Panc1 (cell line): Measurements from ENCODE around the gene ACTRT2. TPM values are rescaled to one million over a fixed set of nuclear protein-coding genes. Genes with fewer than 3 reads are reported as not detected.
A peak's percentile ranks its signal among the peaks of the same experiment; 100 is the strongest.

Experiments used
- ATAC-seq: fragments of 200-7000 bp; cut with Tn5 transposase; 2 replicates; pipeline ENCODE4 v1.9.1; 2020; ENCODE audit warnings: mild to moderate bottlenecking, moderate library complexity
- BruUV-seq: library from RNA; stranded (reverse); fragments of 400-500 nt; replicated peaks from 2 replicates; lab custom pipeline; 2021; lab: Mats Ljungman, UMichigan
- CTCF ChIA-PET: fragments of 300-600 bp; sonication (Branson Sonifier 250); formaldehyde crosslinking; loops from one replicate; lab custom pipeline; 2022; ENCODE audit warnings: antibody characterized with exemption; lab: Charles Lee
- POLR2A ChIA-PET: fragments of 300-600 bp; sonication (Branson Sonifier 250); formaldehyde crosslinking; loops from one replicate; lab custom pipeline; 2022; ENCODE audit warnings: antibody characterized with exemption; lab: Charles Lee
- DNase-seq: peaks from one replicate; pipeline ENCODE4 v3.0.0-alpha.2; 2010; ENCODE audit warnings: low read depth, low spot score
- H3K27ac ChIP-seq: 2 replicates; pipeline ENCODE4 v1.5.1; 2011; ENCODE audit warnings: mild to moderate bottlenecking, low read length, inconsistent platforms
- H3K27me3 ChIP-seq: fragments of 200-500 bp; sonication (Bioruptor generic); 2 replicates; pipeline ENCODE4 v1.6.0; 2014; ENCODE audit warnings: low read length, inconsistent platforms; ENCODE audit not compliant: control insufficient read depth, insufficient read depth
- H3K36me3 ChIP-seq: fragments of 200-500 bp; sonication (Bioruptor generic); 2 replicates; pipeline ENCODE4 v1.5.1; 2014; ENCODE audit warnings: inconsistent platforms, mild to moderate bottlenecking, low read length, moderate library complexity; ENCODE audit not compliant: control insufficient read depth, insufficient read depth
- H3K4me1 ChIP-seq: 2 replicates; pipeline ENCODE4 v1.5.1; 2011; ENCODE audit warnings: inconsistent platforms, mild to moderate bottlenecking, low read length, moderate library complexity; ENCODE audit not compliant: control insufficient read depth, insufficient read depth
- H3K4me3 ChIP-seq, 2 experiments: 2 replicates each; pipeline ENCODE4 v1.5.1; 2011 to 2012; ENCODE audit warnings: low read depth in 2 of 2, low read length in 2 of 2, mild to moderate bottlenecking in 2 of 2, inconsistent platforms in 1 of 2, moderate library complexity in 1 of 2
- H3K9me3 ChIP-seq: fragments of 200-500 bp; sonication (Bioruptor generic); 2 replicates; pipeline ENCODE4 v1.5.1; 2014; ENCODE audit warnings: low read depth, mild to moderate bottlenecking, inconsistent platforms, low read length, moderate library complexity; ENCODE audit not compliant: control insufficient read depth, insufficient read depth
- CTCF ChIP-seq: fragments of 450-650 bp; IDR thresholded peaks from 2 replicates; pipeline ENCODE4 v1.5.1; 2017; ENCODE audit warnings: mild to moderate bottlenecking
- POLR2AphosphoS5 ChIP-seq: IDR thresholded peaks from 2 replicates; pipeline ENCODE4 v1.6.1; 2012; ENCODE audit warnings: mild to moderate bottlenecking, low read depth, low read length, moderate library complexity
- SIN3A ChIP-seq: IDR thresholded peaks from 2 replicates; pipeline ENCODE4 v1.6.1; 2012; ENCODE audit warnings: low read depth, mild to moderate bottlenecking, low read length, moderate library complexity, borderline replicate concordance; ENCODE audit not compliant: insufficient read depth
- TCF7L2 ChIP-seq: IDR thresholded peaks from 2 replicates; pipeline ENCODE4 v1.6.1; 2011; ENCODE audit warnings: mild to moderate bottlenecking, low read depth, low read length, inconsistent platforms
- in situ Hi-C: cut with HindIII; loops from 2 replicates; pipeline ENCODE4 v1.10.0; 2016; ENCODE audit warnings: low sequenced_read_pairs, low pct_unique_long_range_greater_than_20kb
- intact Hi-C: fragments of 100-400 bp; cut with micrococcal nuclease; formaldehyde crosslinking; loops from one replicate; pipeline ENCODE4 v1.10.0; 2022; ENCODE audit not compliant: unreplicated experiment
- total RNA-seq: library from RNA; stranded (reverse); gene quantifications from one replicate; pipeline ENCODE4 v1.2.1, GENCODE V29; 2021; ENCODE audit not compliant: unreplicated experiment
- TF ChIP-seq, protein P1 (sequence below), 2 experiments: IDR thresholded peaks; 2 replicates each; pipeline ENCODE4 v1.6.1; 2011 to 2012; ENCODE audit warnings: low read depth in 2 of 2, control low read depth in 1 of 2, low read length in 1 of 2, mild to moderate bottlenecking in 1 of 2, moderate library complexity in 1 of 2; ENCODE audit not compliant: insufficient read depth in 1 of 2

The ACTRT2 gene
- total RNA-seq, 1 experiment from 2014 or later = not detected

DNA sequence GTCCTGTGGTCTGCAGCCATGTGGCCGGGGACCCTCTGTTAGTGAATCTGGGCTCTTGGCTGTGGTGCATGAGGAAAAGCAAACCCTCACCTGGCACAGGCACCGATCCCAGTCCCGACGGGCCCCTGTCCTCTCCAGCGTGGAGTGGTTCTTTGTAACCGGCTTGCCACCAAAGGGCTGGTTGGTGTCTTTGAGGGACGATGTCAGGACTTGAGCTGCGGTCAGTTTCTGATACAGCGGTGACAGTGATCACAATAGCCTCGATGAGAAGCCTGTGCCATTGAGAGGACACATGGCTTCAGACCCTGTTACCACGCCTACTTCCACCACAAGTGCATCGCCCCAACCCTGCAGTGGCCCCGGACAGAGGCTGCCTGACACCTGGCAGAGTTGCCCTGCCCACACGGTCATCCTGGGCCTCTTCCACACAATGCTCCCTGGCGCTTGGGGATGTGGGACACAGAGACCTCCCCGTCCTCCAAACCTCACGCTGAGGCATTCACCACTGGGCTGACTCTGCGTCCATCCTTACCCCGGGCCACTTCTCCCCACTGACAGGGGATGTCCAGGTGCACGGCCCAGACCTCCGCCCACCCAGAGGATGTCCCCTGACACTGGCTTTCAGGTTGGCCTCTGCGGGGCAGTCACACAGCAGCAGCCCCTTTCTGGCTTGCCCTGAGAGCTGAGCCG lies 18.8 kb upstream of the ACTRT2 start:
- BruUV-seq = no TSS peak
- H3K4me3 ChIP-seq = no peak overlapping the region
- DNase-seq (no peak), ATAC-seq (peak; percentile 34; the same call in 1 of the 2 replicates)
- ChIA-PET CTCF (no interaction called here), POLR2A (no interaction called here)
- peaks cover 28% of the 10 kb centered on the region for H3K27me3 ChIP-seq
- no peaks in the 10 kb centered on the region for H3K9me3 ChIP-seq
- TF ChIP-seq SIN3A (no peak), POLR2AphosphoS5 (no peak), CTCF (no peak), TCF7L2 (no peak)
- TF ChIP-seq, protein P1, sequence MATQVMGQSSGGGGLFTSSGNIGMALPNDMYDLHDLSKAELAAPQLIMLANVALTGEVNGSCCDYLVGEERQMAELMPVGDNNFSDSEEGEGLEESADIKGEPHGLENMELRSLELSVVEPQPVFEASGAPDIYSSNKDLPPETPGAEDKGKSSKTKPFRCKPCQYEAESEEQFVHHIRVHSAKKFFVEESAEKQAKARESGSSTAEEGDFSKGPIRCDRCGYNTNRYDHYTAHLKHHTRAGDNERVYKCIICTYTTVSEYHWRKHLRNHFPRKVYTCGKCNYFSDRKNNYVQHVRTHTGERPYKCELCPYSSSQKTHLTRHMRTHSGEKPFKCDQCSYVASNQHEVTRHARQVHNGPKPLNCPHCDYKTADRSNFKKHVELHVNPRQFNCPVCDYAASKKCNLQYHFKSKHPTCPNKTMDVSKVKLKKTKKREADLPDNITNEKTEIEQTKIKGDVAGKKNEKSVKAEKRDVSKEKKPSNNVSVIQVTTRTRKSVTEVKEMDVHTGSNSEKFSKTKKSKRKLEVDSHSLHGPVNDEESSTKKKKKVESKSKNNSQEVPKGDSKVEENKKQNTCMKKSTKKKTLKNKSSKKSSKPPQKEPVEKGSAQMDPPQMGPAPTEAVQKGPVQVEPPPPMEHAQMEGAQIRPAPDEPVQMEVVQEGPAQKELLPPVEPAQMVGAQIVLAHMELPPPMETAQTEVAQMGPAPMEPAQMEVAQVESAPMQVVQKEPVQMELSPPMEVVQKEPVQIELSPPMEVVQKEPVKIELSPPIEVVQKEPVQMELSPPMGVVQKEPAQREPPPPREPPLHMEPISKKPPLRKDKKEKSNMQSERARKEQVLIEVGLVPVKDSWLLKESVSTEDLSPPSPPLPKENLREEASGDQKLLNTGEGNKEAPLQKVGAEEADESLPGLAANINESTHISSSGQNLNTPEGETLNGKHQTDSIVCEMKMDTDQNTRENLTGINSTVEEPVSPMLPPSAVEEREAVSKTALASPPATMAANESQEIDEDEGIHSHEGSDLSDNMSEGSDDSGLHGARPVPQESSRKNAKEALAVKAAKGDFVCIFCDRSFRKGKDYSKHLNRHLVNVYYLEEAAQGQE (IDR thresholded peaks at IDR 0.05; ENCODE audit: insufficient read depth in 1 of 2, low read depth in 2 of 2, low read length in 1 of 2) = no peak
- H3K36me3 ChIP-seq = no peaks in the 10 kb centered on the region
- no peak overlapping the region for H3K27ac ChIP-seq
- intact Hi-C loops (no loop called here), in situ Hi-C loops (no loop called here)
- no peaks in the 10 kb centered on the region for H3K4me1 ChIP-seq

- intact Hi-C loops = no loop called here
- TF ChIP-seq SIN3A = no peak
- TF ChIP-seq, protein P1 (IDR thresholded peaks at IDR 0.05; ENCODE audit: insufficient read depth in 1 of 2, low read depth in 2 of 2, low read length in 1 of 2) = no peak
- no peak for TF ChIP-seq TCF7L2
- no peak for TF ChIP-seq POLR2AphosphoS5
- TF ChIP-seq CTCF = no peak
- no TSS peak for BruUV-seq
- POLR2A ChIA-PET = no interaction called here
- ATAC-seq = no peak
- in situ Hi-C loops = no loop called here
- Histone ChIP-seq H3K36me3 (no peaks in the 10 kb centered on the region), H3K4me1 (no peaks in the 10 kb centered on the region), H3K9me3 (peaks cover 5% of the 10 kb centered on the region; the same call in 1 of the 2 replicates), H3K27me3 (peaks cover 20% of the 10 kb centered on the region), H3K27ac (no peak overlapping the region), H3K4me3 (no peak overlapping the region)
- DNase-seq = no peak
- CTCF ChIA-PET = no interaction called here
Measured at GRCh38 chr1:3003039-3003940, 18.0 kb upstream of the ACTRT2 start.
